GM21381 (cell line): ENCODE data around the gene MTARC1.
A peak's percentile ranks its signal among the peaks of the same experiment; 100 is the strongest.

Source experiments
- ATAC-seq: cut with Tn5 transposase; IDR thresholded peaks from one replicate; pipeline ENCODE4 v1.9.1; 2021; ENCODE audit warnings: mild to moderate bottlenecking, moderate library complexity; ENCODE audit not compliant: unreplicated experiment

Gene MTARC1

DNA sequence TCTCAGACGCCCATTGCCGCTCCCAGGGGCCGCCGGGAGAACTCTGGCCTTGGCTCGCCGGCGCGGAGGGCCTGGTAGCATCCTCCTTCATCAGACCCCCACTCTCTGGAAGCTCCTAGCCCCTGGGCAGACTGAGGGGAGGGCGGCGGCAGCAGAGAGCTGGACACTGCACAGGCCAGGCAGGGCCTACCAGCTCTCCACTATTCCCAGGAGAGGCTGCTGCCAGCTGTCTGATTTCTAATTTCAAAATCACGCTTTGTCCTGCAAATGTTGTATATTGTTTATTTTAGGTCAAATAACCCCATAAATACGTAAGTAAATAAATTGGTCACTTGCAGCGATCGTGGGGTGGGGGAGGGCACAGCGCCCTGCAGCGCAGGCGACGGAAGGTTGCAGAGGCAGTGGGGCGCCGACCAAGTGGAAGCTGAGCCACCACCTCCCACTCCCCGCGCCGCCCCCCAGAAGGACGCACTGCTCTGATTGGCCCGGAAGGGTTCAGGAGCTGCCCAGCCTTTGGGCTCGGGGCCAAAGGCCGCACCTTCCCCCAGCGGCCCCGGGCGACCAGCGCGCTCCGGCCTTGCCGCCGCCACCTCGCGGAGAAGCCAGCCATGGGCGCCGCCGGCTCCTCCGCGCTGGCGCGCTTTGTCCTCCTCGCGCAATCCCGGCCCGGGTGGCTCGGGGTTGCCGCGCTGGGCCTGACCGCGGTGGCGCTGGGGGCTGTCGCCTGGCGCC is at the start of gene MTARC1:
MTARC1 (plus strand) TSS at position 577 of the 732 bp plus-strand sequence; CDS start at position 609, 32 bp downstream.
- ATAC-seq = peak; percentile 64

DNA sequence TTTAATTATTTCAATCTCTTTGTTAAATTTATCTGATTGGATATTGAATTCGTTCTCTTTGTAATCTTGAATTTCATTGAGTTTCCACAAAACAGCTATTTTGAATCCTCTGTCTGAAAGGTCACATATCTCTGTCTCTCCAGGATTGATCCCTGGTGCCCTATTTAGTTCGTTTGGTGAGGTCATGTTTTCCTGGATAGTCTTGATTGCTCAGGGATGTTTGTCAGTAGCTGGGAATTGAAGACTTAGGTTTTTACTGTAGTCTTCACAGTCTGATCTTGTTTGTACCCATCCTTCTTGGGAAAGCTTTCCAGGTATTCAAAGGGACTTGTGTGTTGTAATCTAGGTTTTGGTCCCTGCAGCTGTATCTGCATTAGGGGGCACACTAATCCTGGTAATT is 45.4 kb upstream of the MTARC1 start:
- no peak for ATAC-seq

GRCh38 chr1:220741825-220742224 is 44.9 kb upstream of the MTARC1 start:
- ATAC-seq = no peak

DNA sequence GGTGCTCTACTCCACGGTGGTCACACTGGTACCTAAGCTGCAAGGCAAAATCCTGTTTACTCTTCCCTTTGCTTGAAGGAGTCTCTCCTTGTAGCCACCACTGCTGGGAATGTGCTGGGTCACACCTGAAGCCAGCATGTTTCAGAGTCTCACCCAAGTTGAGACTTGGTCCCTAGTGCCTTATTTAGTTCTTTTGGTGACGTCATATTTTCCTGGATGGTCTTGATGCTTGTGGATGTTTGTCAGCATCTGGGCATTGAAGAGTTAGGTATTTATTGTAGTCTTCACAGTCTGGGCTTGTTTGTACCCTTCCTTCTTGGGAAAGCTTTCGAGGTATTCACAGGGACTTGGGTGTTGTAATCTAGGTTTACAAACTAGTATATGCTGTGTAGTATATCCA is 44.2 kb upstream of the MTARC1 start:
- no peak for ATAC-seq

DNA sequence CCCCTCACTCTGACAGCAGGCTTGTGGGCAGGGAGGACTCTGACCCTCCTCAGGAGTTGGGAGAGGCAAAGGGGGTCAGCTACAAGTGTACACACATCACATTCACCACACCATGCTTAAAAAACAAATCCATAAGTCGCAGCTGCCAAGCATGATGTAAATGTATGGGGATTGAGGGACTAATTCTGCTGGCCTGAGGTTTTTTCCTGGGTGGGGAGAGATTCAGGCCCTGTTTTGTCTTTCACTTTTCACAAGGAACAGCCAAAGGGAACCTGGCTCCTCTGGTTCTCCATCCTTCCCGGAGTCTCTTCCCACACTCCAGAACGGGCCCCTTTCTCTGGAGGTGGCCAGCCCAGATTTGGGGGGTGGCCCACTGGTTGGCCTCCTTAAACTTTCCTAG is 39.9 kb upstream of the MTARC1 start:
- ATAC-seq = no peak

DNA sequence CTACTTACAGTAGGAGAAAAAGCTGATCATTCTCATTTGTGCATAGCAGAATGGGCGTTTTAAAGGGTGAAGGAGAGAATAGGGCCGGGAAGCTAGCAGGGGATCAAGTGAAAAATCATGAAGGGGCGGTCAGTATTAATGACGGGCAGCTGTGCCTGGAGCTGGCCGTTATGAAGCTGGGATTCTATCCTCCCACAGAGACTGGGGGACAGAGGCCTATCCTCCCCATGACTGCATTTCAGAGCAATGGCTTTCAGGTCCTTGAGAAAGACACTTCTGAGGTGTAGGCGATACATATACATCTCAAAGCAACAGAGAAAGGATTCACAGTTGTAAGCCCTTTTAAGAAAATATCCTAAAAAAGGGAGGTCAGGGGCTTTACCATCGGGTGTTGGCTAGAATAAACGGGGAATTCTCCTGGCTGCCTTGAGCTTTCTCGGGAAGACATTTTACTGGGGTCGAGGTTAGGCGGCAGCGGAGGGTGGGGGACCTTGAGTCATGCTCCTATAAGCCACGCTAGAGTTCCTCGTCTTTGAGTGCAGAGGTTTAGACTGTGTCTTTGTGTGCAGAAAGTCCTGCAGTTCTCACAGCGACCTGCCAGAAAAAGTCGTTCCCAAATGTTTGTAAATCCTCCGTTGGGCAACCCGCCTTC is 39.1 kb upstream of the MTARC1 start:
- ATAC-seq = no peak

DNA sequence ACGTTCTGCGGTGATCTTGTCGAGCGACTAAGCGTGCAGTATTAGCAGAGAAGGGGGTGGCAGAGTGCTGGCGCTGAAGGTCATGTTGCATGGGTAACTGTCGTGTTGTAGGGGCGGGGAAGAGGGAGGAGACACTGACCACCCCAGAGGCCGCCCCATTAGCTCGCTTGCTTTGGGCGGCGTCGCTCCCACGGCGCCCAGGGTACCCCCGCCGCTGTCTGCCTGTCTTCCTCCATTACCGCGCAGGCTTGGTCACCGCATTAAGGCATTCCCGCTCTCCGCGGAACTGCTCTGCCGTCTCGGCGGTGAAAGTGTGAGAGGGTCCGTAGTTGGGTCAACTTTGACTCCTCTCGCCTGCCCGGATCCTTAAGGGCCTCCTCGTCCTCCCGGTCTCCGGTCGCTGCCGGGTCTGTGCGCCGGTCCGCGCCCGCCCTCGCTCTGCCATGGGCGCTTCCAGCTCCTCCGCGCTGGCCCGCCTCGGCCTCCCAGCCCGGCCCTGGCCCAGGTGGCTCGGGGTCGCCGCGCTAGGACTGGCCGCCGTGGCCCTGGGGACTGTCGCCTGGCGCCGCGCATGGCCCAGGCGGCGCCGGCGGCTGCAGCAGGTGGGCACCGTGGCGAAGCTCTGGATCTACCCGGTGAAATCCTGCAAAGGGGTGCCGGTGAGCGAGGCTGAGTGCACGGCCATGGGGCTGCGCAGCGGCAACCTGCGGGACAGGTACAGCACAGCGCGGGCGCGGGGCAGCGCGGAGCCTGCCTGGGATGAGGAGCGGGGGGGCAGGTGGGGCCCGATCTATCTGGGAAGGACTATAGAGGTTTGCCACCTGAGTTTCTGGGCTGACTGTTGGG is 38.4 kb upstream of the MTARC1 start, which contains the start of gene MTARC2:
MTARC2 (plus strand) TSS at position 234 of the 846 bp plus-strand sequence; CDS start at position 444, 210 bp downstream.
- peak; percentile 65 for ATAC-seq

DNA sequence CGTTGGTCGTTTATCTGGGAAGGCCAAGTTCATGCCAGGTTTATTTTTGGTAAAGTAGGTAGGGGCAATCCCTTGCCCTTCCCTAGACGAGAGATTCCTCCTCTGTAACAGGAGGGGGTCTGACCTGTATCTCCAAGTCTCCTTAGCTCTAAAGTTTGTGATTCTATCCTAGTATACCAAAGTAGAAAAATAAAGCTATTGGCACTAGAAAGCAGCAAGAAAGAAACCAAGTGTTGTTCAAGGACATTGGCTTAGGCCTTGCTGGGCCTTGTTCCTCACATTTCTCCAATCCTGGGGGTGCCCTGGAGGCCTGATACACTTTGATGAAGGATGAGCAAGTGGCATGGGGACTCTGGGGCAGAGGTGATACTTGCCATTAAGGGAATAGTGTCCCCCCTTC is 37.8 kb upstream of the MTARC1 start:
- ATAC-seq = no peak

DNA sequence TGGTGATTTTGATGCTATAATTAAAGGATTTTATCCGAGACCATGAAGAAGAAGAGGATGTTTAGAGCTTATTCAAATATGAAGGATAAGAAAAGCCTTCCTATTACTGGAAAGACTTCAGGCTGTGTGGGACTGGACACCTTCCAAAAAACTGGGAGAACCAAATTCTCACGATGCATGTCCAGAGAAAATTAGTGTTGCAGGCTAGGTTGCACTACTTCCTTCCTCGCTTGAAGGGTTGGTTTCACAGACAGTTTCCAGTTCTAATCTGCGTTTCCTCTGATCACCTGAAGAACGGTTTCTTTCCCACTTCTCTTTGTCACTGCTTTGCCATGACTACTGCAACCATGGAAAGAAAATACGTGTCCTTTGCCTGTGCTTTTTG is 36.6 kb upstream of the MTARC1 start:
- no peak for ATAC-seq

DNA sequence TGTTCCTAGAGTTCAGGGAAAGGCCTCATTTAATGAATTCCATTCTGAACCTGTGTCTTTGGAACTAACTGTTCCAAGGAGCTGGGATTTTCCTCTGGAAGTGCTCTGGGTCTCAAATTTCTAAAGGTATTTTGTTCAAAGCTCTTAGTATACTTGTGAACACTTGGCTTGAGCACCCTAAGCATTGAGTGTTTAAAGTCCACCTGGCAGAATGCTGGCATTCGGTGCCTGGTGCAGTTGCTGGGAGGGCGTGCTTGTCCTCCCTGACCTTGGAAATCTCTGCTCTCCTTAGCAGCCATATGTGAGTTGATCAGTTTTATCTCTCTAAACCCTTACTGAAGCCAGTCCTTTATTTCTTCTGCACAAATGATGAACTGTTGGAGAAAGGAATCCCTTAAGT is 35.6 kb upstream of the MTARC1 start:
- no peak for ATAC-seq

GRCh38 chr1:220754212-220754917 is 32.3 kb upstream of the MTARC1 start:
- no peak for ATAC-seq

GRCh38 chr1:220754918-220755295 is 31.8 kb upstream of the MTARC1 start:
- ATAC-seq = no peak

DNA sequence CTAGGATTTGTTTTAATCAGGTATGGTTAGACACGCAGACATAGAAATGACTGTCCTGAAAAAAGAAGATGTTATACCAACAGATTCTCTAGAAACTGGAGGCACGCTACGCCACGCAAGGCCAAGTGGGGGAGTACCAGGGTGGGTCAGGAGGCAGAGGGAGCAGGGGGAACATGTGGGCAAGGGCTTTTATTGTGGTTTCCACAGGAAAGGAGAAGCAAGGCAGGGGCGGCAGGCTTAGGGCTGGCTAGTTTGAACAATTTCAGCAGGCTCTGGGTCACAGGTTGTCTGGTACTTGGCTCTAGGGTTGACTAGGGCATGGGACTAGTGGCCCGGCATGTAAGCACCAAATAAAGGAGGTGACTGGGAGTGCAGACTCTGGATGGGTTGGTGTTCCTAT is 31.4 kb upstream of the MTARC1 start:
- ATAC-seq = no peak

- no peak for ATAC-seq
Measured at GRCh38 chr1:220757441-220757840, 29.3 kb upstream of the MTARC1 start.

GRCh38 chr1:220759147-220759546 is 27.6 kb upstream of the MTARC1 start:
- no peak for ATAC-seq

DNA sequence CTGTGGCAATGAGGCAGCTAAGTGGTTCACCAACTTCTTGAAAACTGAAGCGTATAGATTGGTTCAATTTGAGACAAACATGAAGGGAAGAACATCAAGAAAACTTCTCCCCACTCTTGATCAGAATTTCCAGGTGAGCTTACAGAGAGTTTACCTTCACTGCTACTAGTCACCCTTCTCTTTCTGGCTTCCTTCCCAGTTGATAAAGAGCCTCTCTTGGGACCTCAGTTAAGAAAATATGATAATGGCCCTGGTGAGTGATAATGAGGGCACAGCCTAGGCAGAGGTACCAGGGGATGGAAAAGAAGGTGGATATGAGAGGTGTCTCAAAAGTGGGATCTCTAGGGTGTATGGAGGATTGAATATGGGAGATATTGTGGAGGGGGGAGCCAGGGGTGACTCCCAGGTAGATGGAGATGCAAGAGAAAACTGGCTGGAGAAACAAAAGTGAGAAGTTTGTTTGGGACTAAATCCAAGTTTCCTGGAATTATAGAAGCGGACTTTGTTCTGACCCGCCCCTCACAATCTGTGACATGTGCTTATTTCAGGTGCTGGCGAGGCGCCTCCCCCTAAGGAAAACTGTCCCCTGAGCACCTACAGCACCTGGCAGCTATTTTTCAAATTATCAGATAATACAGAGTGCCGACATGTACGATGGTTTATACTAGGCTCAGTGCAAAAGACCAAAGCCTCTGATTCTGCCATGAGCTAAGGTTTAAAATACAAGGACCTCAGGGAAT is 24.9 kb upstream of the MTARC1 start:
- no peak for ATAC-seq

GRCh38 chr1:220764757-220765156 is 22.0 kb upstream of the MTARC1 start:
- no peak for ATAC-seq

GRCh38 chr1:220767312-220768125 is 19.2 kb upstream of the MTARC1 start:
- no peak for ATAC-seq

DNA sequence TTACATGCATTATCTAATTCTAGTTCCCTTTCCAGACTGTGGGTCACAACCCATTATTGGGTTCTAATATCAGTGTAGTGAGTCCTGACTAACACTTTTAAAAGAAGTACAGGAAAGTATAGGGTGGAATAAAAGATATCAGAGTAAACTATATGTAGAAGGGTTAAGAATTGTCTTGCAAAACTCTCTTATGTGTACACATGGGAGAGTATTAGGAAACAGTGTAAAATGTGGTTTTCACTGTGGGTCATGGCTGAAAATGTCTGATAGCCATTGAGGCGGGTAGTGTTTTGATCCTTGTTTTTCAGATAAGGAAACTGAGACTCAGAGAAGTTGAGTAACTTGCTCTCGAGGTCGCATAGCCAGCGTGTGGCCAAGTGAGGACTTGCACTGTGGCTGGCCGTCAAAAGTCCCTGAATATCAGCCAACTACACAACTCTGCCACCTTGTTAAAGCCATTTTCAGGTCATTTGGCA is 18.5 kb upstream of the MTARC1 start:
- ATAC-seq = peak; percentile 31
